Measurements from ENCODE around the gene IYD.

The IYD gene

DNA sequence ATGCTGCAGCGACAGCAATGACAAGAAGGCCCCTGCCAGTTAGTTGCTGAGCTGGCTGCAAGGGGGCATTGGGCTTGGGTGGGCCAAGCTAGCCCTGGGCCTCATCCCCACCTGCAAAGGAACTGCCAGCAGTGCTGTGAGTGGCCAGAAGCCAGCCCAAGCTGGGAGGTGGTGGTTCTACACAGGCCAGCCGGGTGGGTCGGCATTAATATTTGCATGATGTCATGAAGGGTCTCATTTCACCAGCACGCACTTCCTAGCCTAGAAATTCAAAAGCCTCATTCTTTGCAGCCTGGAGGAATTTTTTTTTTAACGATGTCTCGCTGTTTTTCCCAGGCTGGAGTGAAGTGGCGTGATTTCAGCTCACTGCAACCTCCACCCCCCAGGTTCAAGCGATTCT, 62.0 kb downstream of the IYD start:
- TF ChIP-seq, protein P1, sequence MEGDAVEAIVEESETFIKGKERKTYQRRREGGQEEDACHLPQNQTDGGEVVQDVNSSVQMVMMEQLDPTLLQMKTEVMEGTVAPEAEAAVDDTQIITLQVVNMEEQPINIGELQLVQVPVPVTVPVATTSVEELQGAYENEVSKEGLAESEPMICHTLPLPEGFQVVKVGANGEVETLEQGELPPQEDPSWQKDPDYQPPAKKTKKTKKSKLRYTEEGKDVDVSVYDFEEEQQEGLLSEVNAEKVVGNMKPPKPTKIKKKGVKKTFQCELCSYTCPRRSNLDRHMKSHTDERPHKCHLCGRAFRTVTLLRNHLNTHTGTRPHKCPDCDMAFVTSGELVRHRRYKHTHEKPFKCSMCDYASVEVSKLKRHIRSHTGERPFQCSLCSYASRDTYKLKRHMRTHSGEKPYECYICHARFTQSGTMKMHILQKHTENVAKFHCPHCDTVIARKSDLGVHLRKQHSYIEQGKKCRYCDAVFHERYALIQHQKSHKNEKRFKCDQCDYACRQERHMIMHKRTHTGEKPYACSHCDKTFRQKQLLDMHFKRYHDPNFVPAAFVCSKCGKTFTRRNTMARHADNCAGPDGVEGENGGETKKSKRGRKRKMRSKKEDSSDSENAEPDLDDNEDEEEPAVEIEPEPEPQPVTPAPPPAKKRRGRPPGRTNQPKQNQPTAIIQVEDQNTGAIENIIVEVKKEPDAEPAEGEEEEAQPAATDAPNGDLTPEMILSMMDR (IDR thresholded peaks at IDR 0.05; ENCODE audit: extremely low read depth, missing control alignments), result no peak
- DNase-seq (ENCODE audit: low spot score), result no peak

DNA sequence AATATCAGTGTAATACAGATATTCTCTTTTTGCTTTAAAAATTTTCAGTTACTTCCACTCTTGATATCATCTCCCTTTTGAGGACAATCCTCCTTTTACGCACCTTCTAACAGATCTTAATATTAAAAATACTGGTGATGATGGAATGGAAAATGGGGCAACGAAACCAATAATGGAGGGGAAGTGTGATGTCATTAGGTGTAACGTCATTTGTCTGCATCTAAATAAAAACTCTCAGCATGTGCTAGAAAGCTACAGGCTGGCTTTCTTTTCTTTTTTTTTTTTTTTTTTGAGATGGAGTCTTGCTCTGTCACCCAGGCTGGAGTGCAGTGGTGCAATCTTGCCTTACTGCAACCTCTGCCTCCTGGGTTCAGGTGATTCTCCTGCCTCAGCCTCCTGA, 66.5 kb downstream of the IYD start:
- no peak for DNase-seq (ENCODE audit: low spot score)
- TF ChIP-seq, protein P1 (IDR thresholded peaks at IDR 0.05; ENCODE audit: extremely low read depth, missing control alignments), result no peak

DNA sequence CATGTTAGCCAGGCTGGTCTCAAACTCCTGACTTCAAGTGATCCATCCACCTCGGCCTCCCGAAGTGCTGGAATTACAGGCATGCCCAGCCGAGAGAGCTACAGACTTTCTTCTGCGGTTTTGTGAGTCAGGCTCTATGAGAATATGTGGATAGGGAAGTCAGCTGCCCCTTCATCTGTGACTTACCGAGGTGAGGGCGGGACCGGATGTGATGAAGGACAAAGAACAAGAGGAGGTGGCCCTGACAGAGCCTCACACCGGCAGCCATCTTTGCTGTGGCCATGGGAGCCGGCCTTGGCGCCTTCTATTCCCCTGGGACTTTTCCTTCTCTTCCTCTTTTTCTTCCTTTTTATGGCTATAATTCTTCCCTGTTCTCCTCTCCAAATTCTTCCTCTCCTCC, 67.0 kb downstream of the IYD start:
- TF ChIP-seq, protein P1 (IDR thresholded peaks at IDR 0.05; ENCODE audit: extremely low read depth, missing control alignments), result no peak
- no peak for DNase-seq (ENCODE audit: low spot score)

DNA sequence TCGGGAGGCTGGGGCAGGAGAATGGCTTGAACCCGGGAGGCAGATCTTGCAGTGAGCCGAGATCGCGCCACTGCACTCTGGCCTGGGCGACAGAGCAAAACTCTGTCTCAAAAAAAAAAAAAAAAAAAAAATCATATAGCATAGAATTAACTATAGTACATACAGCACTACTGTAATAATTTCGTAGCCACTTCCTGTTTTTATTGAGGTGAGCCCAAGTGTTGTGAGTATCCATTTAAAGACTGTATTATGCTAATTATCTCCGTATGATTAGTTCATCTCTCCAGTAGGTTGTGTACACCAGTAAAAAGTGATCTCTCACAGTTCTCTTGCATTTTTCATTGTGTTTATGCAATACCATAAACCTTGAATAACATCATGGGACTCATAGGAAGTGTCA, 70.6 kb downstream of the IYD start:
- no peak for DNase-seq (ENCODE audit: low spot score)
- TF ChIP-seq, protein P1 (IDR thresholded peaks at IDR 0.05; ENCODE audit: extremely low read depth, missing control alignments), result no peak

DNA sequence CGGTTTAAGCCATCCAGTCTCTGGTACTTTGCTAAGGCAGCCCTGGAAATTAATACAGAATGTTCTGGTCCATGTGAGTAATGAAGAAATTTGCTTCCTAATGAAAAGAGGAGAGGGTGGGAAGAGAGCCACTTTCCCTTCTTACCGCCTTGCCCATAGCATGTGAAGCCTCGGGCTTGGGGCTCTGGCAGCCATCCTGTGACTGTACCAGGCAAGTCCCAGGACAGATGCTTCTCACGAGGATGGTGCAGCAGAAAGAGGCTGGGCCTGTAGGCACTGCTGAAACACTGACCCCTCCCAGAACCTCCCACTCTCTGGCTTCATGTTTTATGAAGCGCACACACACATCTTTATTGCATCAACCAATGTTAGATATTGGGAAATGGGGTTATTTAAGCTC, 74.8 kb downstream of the IYD start:
- DNase-seq (ENCODE audit: low spot score), result no peak
- TF ChIP-seq, protein P1 (IDR thresholded peaks at IDR 0.05; ENCODE audit: extremely low read depth, missing control alignments), result no peak

DNA sequence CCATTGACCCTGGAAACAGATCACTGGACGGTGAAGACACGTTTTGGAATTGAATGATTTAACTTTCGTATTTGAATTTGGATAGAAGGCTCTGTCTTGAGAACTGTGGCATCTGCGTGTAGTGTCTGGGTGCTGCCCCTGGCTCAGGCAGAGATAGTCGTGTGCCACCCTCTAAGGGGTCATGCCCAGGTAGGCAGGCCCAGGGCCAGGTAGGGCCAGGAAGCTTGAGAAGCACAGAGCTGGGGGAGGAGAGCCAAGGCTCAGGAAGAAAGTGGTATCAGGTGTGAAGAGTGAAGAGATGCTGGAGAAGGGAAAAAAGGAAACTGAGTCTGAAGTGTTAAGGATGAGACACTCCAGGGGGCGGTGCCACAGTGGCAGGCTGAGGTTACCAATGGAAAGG, 75.5 kb downstream of the IYD start:
- TF ChIP-seq, protein P1 (IDR thresholded peaks at IDR 0.05; ENCODE audit: extremely low read depth, missing control alignments), result no peak
- DNase-seq (ENCODE audit: low spot score), result no peak

DNA sequence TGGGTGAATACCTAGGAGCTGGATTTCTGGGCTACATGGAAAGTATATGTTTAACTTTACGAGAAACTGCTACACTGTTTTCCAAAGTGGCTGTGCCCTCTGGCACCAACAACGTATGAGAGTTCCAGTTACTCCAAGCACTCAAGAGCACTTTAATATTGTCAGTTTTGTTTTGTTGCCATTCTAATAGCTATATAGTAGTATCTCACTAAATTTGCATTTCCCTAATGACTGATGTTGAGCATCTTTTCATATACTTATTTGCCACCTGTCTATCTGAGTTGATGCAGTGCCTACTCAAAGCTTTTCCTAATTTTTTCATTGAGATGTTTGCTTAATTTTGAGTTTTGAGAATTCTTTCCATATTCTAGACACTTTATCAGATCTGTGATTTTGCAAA, 76.7 kb downstream of the IYD start:
- TF ChIP-seq, protein P1 (IDR thresholded peaks at IDR 0.05; ENCODE audit: extremely low read depth, missing control alignments), result no peak
- no peak for DNase-seq (ENCODE audit: low spot score)
